Gastrocnemius medialis (tissue), 4 donors: ENCODE measurements around the gene COMP.

Source experiments
- CTCF ChIP-seq, 5 experiments: fragments of 450-650 bp in 3 of 5; fragments of 200-600 bp in 2 of 5; sonication (generic) in 2 of 5; IDR thresholded peaks in 4 of 5; conservative IDR thresholded peaks in 1 of 5; 1 replicate in 4 of 5; 2 replicates in 1 of 5; pipeline ENCODE4 v1.5.1; 2016 to 2019; ENCODE audit warnings: antibody characterized with exemption in 5 of 5, mild to moderate bottlenecking in 3 of 5, moderate library complexity in 3 of 5
- POLR2A ChIP-seq, 2 donors: fragments of 450-650 bp; IDR thresholded peaks; one replicate each; pipeline ENCODE4 v1.6.1; 2017; ENCODE audit warnings: antibody characterized with exemption in 2 of 2, mild to moderate bottlenecking in 2 of 2, moderate library complexity in 2 of 2

GRCh38 chr19:18802354-18802753, 11.2 kb upstream of the COMP start:
- no peak for TF ChIP-seq POLR2A (IDR thresholded peaks at IDR 0.05)
- TF ChIP-seq CTCF (IDR thresholded peaks at IDR 0.05 in 4 of 5, conservative IDR thresholded peaks at IDR 0.05 in 1 of 5) = no peak
